Stimulated activated CD4-positive, alpha-beta T cell treated with anti-CD3 and anti-CD28 coated beads, TNF-alpha, amount 100 ng/mL, for 24 hours (primary cell): ENCODE data around the gene BACE2.
"Not testable (repeated sequence)": the region's sequence is repeated elsewhere in the genome, so short reads cannot be mapped to it uniquely, and the experiment has no call there.

ENCODE experiments used
- DNase-seq, 3 experiments: peaks; one replicate each; pipeline ENCODE4 v3.0.0-alpha.2; 2020; ENCODE audit warnings: low read depth in 3 of 3

Gene BACE2

GRCh38 chr21:41240040-41240439, 72.1 kb downstream of the BACE2 start:
- no peak for DNase-seq

GRCh38 chr21:41241341-41241740, 73.4 kb downstream of the BACE2 start:
- DNase-seq, result no peak

GRCh38 chr21:41242238-41242829, 74.4 kb downstream of the BACE2 start:
- DNase-seq, result no peak

GRCh38 chr21:41243107-41243506, 75.1 kb downstream of the BACE2 start:
- DNase-seq, result no peak

GRCh38 chr21:41244266-41244880, 76.4 kb downstream of the BACE2 start:
- not testable (repeated sequence) for DNase-seq

GRCh38 chr21:41245509-41246135, 77.7 kb downstream of the BACE2 start:
- DNase-seq, result no peak

- no peak for DNase-seq
Measured at GRCh38 chr21:41246808-41247207, 78.8 kb downstream of the BACE2 start.

GRCh38 chr21:41247561-41248545, 79.9 kb downstream of the BACE2 start:
- no peak for DNase-seq

GRCh38 chr21:41249476-41249875, 81.5 kb downstream of the BACE2 start:
- DNase-seq, result no peak

- DNase-seq, result no peak
Measured at GRCh38 chr21:41250519-41250918, 82.6 kb downstream of the BACE2 start.

- no peak for DNase-seq
Measured at GRCh38 chr21:41251961-41252642, 84.1 kb downstream of the BACE2 start.

GRCh38 chr21:41254090-41254700, 86.2 kb downstream of the BACE2 start:
- DNase-seq, result no peak

GRCh38 chr21:41255190-41255589, 87.2 kb downstream of the BACE2 start:
- DNase-seq, result no peak

GRCh38 chr21:41256231-41256630, 88.3 kb downstream of the BACE2 start:
- not testable (repeated sequence) for DNase-seq

- DNase-seq, result no peak
Measured at GRCh38 chr21:41256771-41257702, 89.1 kb downstream of the BACE2 start.

GRCh38 chr21:41258617-41259016, 90.7 kb downstream of the BACE2 start:
- no peak for DNase-seq

GRCh38 chr21:41260428-41260827, 92.5 kb downstream of the BACE2 start:
- no peak for DNase-seq

GRCh38 chr21:41267346-41267745, 99.4 kb downstream of the BACE2 start:
- DNase-seq, result no peak

GRCh38 chr21:41269535-41269934, 101.6 kb downstream of the BACE2 start:
- DNase-seq, result no peak

GRCh38 chr21:41277196-41277595, 109.2 kb downstream of the BACE2 start:
- DNase-seq, result no peak
